ENCODE results near the gene SESTD1. TPM values are rescaled to one million over a fixed set of nuclear protein-coding genes. Genes with fewer than 3 reads are reported as not detected.

SESTD1 gene
- total and polyA plus RNA-seq, 2 experiments from 2014 or later, result 10.5 to 19.4 TPM

DNA sequence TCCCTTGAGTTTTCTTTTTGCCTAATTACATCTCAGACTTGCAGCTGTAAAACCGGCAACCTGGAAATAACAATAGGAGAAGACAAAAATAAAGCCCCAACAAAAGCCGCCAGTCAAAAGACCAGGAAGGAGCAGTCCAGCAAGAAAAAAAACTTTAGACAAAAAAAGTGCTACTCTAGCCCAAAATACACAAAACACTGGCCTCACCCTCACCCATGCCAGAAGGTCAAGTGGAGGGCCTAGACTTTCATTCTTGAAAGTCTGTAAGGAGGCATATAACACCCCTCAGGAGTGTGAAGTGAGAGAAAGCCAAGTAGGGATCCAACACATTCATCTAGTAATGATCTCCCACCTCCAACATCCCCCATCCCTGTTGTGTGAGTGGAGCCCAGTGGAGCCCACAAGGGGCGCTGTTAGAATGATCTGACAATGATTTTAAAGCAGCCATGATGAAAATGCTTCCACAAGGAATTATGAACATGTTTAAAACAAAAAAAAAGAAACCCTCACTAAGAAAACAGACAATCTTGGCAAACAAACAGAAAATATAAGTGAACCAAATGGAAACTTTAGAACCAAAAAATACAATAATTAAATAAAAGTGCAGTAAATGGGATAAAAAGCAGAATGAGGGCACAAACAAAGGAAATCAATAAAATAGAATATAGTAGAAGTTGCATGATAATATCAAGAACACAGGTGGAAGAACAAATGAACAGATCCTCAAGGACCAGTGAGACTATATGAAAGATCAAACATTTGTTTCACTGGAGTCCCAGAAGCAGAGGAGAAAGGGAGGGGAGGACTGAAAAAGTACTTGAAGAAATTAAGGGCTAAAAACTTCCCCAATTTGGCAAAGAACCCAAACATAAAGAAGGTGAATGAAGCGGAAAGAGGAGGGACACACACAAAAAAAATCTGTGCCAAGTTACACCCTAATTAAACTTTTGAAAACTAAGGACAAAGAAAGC lies 23.9 kb downstream of the SESTD1 start:
- Histone ChIP-seq H3K36me3 (no peaks in the 10 kb centered on the region), H3K4me1 (ENCODE audit: low read depth) (peaks cover 12% of the 10 kb centered on the region), H3K27me3 (no peaks in the 10 kb centered on the region), H3K4me3 (no peak overlapping the region), H3K27ac (no peak overlapping the region), H3K9me3 (ENCODE audit: low read depth) (no peaks in the 10 kb centered on the region)
- TF ChIP-seq, protein P1, sequence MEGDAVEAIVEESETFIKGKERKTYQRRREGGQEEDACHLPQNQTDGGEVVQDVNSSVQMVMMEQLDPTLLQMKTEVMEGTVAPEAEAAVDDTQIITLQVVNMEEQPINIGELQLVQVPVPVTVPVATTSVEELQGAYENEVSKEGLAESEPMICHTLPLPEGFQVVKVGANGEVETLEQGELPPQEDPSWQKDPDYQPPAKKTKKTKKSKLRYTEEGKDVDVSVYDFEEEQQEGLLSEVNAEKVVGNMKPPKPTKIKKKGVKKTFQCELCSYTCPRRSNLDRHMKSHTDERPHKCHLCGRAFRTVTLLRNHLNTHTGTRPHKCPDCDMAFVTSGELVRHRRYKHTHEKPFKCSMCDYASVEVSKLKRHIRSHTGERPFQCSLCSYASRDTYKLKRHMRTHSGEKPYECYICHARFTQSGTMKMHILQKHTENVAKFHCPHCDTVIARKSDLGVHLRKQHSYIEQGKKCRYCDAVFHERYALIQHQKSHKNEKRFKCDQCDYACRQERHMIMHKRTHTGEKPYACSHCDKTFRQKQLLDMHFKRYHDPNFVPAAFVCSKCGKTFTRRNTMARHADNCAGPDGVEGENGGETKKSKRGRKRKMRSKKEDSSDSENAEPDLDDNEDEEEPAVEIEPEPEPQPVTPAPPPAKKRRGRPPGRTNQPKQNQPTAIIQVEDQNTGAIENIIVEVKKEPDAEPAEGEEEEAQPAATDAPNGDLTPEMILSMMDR (IDR thresholded peaks at IDR 0.05; ENCODE audit: low read depth, low read length), result no peak
- DNase-seq (ENCODE audit: low read depth in 1 of 2, low spot score in 1 of 2), result no peak

DNA sequence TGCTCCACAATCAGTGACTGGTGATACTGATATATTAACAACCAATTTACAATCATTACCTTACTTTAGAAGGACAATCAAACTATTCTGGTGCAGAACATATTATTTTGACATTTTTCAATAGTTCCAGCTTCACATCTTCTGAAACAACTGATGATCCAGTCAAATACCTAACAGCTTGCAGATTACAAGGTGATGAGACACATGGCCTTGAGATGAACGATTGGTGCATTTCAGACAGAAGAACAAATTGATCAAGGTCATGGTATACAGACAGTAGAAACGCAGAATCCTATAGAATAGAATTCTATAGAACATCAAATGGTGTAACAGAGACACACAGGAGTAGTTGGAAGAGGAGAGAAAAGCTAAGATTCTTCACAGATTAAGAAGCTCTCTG lies 24.8 kb downstream of the SESTD1 start:
- Histone ChIP-seq H3K4me1 (ENCODE audit: low read depth) (peaks cover 12% of the 10 kb centered on the region), H3K36me3 (no peaks in the 10 kb centered on the region), H3K27me3 (no peaks in the 10 kb centered on the region), H3K27ac (no peak overlapping the region), H3K9me3 (ENCODE audit: low read depth) (no peaks in the 10 kb centered on the region), H3K4me3 (no peak overlapping the region)
- TF ChIP-seq, protein P1 (IDR thresholded peaks at IDR 0.05; ENCODE audit: low read depth, low read length), result no peak
- no peak for DNase-seq (ENCODE audit: low read depth in 1 of 2, low spot score in 1 of 2)

DNA sequence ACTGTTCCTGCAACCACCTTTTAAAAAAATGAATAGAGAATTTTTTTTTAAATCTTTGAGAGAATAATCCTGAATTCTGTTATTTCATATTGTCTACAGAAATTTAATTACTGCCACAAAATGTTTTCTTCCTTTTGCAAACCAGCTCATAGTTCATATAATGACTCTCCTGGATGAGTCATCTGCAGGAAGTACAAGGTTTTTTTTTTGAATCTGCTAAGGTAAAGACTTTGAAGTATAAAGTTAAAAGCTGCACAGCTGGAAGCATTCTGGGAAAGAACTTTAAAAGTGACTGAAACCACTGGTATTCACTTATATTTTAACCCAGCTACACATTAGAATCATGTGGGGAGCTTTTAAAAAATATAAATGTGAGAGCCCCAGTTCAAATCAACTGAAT lies 25.4 kb downstream of the SESTD1 start:
- no peaks in the 10 kb centered on the region for H3K9me3 ChIP-seq (ENCODE audit: low read depth)
- peaks cover 12% of the 10 kb centered on the region for H3K4me1 ChIP-seq (ENCODE audit: low read depth)
- TF ChIP-seq, protein P1 (IDR thresholded peaks at IDR 0.05; ENCODE audit: low read depth, low read length), result no peak
- H3K36me3 ChIP-seq, result no peaks in the 10 kb centered on the region
- H3K4me3 ChIP-seq, result no peak overlapping the region
- H3K27me3 ChIP-seq, result no peaks in the 10 kb centered on the region
- no peak overlapping the region for H3K27ac ChIP-seq
- DNase-seq (ENCODE audit: low read depth in 1 of 2, low spot score in 1 of 2), result no peak

DNA sequence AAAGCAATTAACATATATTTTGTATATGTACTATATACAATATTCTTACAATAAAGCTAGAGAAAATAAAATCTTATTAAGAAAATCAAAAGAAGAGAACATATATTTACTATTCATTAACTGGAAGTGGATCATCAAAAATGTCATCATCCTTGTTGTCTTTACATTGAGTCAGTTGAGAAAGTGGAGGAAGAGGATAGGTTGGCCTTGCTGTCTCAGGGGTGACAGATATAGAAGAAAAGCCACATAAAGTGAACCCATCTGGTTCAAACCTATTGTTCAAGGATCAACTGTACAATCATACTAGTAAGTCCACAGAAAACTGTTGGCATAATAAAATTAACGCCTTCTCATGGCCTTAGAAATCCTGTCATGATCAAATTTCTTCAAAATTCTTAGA lies 26.6 kb downstream of the SESTD1 start:
- no peak for DNase-seq (ENCODE audit: low read depth in 1 of 2, low spot score in 1 of 2)
- Histone ChIP-seq H3K4me1 (ENCODE audit: low read depth) (peaks cover 12% of the 10 kb centered on the region), H3K27me3 (no peaks in the 10 kb centered on the region), H3K36me3 (no peaks in the 10 kb centered on the region), H3K9me3 (ENCODE audit: low read depth) (no peaks in the 10 kb centered on the region), H3K4me3 (no peak overlapping the region), H3K27ac (no peak overlapping the region)
- TF ChIP-seq, protein P1 (IDR thresholded peaks at IDR 0.05; ENCODE audit: low read depth, low read length), result no peak

DNA sequence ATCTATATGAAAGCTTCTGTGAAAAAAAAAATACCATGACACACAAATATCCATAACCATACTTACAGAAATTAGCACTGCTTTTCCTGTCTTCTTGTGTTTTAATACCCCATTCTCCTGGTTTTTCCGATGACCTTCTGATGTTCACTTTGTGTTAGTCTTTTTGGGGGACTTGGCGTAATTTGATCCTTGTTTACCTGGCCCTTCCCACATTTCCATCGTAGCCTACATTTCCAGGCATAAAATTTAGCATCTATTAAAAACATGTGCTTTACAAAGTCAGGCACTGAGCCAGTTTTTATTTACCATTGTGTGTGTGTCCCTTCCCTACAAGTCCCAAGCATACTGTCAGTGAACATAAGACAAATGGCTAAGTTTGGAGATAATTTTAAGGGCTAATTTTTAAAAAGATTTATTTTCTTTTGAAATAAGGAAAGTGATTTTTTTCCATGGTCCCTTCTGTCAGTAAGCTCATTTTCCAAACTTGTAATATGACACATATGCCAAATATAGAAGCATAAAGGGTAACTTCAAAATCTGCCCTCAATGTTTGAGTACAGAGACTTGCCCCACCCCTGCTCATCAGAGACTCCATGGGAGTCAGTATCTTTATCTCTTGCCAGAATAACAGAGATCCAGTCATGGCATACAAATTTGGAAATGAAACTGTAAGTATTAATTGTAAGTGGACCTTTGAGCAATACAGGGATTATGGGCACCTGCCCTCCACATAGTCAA lies 27.3 kb downstream of the SESTD1 start:
- no peaks in the 10 kb centered on the region for H3K9me3 ChIP-seq (ENCODE audit: low read depth)
- no peaks in the 10 kb centered on the region for H3K36me3 ChIP-seq
- no peaks in the 10 kb centered on the region for H3K27me3 ChIP-seq
- peaks cover 12% of the 10 kb centered on the region for H3K4me1 ChIP-seq (ENCODE audit: low read depth)
- H3K27ac ChIP-seq, result no peak overlapping the region
- no peak for DNase-seq (ENCODE audit: low read depth in 1 of 2, low spot score in 1 of 2)
- TF ChIP-seq, protein P1 (IDR thresholded peaks at IDR 0.05; ENCODE audit: low read depth, low read length), result no peak
- H3K4me3 ChIP-seq, result no peak overlapping the region
